AG04449 (cell line): ENCODE results near the gene RPL38.

Experiments used
- CTCF ChIA-PET: fragments of 350-600 bp; formaldehyde crosslinking; extraction: SDS; loops from one replicate; lab custom pipeline; 2021; ENCODE audit warnings: antibody characterized with exemption; lab: Yijun Ruan, JAX
- POLR2A ChIA-PET: fragments of 400-600, 350-600 bp; formaldehyde crosslinking; extraction: SDS; loops from one replicate; lab custom pipeline; 2020; ENCODE audit warnings: antibody characterized with exemption, inconsistent platforms; lab: Yijun Ruan, JAX
- DNase-seq: peaks from one replicate; pipeline ENCODE4 v3.0.0-alpha.2; 2010; ENCODE audit warnings: low read depth, low spot score
- H3K4me3 ChIP-seq: 2 replicates; pipeline ENCODE4 v1.5.1; 2011; ENCODE audit warnings: low read depth, mild to moderate bottlenecking, control low read depth, low read length
- TF ChIP-seq, protein P1 (sequence below): IDR thresholded peaks from one replicate; pipeline ENCODE4 v1.5.1; 2011; ENCODE audit warnings: mild to moderate bottlenecking, moderate library complexity, low read length, control low read depth, inconsistent platforms; ENCODE audit not compliant: insufficient read depth; ENCODE audit errors: missing control alignments

Gene RPL38

DNA sequence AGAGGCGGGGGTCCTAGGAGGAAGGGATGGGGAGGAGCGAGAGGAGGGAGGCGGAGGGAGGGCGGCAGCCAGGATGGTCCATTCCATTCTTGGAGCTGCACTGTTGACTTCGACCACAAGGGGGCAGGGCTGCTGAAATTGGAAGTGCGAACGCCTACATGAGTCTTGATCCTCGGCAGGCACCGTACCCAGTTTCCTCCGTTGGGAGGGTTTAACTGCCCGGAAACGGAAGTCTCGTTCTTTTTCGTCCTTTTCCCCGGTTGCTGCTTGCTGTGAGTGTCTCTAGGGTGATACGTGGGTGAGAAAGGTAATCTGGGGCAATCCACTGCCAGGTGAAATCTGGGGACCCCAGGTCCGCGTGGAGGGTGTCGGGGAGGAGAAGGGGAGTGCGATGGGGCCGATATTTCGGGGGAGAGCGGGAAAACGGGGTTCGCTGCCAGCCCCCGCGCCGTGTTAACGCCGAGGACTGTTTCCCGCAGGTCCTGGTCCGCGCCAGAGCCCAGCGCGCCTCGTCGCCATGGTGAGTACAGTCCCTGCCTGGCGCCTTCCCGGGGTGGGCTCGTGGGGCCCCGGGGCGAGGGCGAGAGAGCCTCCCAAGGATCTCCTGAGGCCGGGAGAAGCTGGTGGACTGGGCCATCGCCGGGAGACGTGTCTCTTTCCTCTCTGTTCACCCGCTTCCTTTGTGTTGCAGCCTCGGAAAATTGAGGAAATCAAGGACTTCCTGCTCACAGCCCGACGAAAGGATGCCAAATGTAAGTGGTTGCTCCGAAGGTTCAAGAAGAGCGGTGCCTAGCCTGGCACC, at the start of gene RPL38:
Gene RPL38, plus strand, starts transcription at position 240 of the 802 bp plus-strand sequence. Its CDS starts 278 bp downstream, at position 518.
- H3K4me3 ChIP-seq: peak within 1 kb of the TSS; percentile 97
- DNase-seq: peak; percentile 85
- TF ChIP-seq, protein P1, sequence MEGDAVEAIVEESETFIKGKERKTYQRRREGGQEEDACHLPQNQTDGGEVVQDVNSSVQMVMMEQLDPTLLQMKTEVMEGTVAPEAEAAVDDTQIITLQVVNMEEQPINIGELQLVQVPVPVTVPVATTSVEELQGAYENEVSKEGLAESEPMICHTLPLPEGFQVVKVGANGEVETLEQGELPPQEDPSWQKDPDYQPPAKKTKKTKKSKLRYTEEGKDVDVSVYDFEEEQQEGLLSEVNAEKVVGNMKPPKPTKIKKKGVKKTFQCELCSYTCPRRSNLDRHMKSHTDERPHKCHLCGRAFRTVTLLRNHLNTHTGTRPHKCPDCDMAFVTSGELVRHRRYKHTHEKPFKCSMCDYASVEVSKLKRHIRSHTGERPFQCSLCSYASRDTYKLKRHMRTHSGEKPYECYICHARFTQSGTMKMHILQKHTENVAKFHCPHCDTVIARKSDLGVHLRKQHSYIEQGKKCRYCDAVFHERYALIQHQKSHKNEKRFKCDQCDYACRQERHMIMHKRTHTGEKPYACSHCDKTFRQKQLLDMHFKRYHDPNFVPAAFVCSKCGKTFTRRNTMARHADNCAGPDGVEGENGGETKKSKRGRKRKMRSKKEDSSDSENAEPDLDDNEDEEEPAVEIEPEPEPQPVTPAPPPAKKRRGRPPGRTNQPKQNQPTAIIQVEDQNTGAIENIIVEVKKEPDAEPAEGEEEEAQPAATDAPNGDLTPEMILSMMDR: peak; percentile 99
- CTCF ChIA-PET: interaction anchor here (0.7 to 8.7 kb wide), 14 partner anchors 10 to 774 kb away, joined by 3 to 138 read pairs (median 3); partner anchors contain the start of gene TTYH2
- POLR2A ChIA-PET: interaction anchor here (0.6 to 2.6 kb wide), 5 partner anchors 8 to 972 kb away, joined by 3 to 16 read pairs (median 3); partner anchors contain the start of gene TTYH2

DNA sequence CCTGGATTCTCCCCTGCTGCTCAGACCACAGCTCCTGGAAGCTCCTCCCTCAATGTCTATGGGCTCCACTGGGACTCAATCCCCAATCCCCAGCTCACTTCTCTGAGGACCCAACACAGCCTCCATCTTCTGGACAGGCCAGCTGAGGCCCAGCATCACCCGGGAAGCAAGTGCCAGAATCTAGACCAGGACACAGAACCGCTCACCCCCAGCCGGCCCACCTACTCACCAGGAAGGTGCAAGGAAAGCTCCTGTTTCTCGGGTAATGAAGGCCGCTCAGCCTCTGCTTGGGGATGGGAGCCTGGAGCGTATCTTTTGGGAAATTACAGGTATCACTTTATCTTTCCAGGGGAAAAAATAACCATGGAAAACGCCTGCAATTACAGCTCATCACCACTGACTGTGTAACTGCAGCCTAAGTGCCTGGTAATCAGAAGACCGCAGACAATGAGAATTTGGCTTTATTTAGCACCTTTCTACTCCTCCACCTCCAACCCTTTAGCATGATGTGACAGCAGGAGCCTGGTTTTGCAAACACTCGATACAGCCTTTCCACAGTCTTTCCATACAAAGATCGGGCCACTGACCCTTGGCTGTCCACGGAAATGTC, 49.6 kb upstream of the RPL38 start:
- ChIA-PET POLR2A (no interaction called here), CTCF (interaction anchor here (2.0 kb wide), 1 partner anchor 46 kb away, joined by 5 read pairs; no protein-coding TSS in a partner anchor)
- TF ChIP-seq, protein P1: no peak
- H3K4me3 ChIP-seq: no peak overlapping the region
- no peak for DNase-seq

DNA sequence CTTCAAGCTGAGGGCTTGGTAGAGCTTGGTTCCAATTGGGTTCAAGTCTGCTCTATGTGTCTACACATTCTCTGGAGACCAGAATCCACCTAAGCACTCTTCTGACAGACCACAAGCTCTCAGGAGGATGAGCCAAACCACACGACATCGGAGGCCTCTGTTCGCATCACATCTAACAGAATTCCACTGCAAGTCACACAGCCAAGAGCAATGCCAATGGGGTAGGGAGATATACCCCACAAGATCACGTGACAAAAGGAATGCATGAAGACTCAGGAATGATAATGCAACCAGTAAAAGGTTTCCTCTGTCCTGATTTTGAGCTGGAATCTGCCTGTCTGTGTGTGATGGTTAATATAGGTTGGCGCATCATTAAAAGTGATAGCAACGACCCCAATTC, 46.6 kb upstream of the RPL38 start:
- H3K4me3 ChIP-seq: no peak overlapping the region
- DNase-seq: no peak
- TF ChIP-seq, protein P1: no peak
- CTCF ChIA-PET: no interaction called here
- POLR2A ChIA-PET: no interaction called here

DNA sequence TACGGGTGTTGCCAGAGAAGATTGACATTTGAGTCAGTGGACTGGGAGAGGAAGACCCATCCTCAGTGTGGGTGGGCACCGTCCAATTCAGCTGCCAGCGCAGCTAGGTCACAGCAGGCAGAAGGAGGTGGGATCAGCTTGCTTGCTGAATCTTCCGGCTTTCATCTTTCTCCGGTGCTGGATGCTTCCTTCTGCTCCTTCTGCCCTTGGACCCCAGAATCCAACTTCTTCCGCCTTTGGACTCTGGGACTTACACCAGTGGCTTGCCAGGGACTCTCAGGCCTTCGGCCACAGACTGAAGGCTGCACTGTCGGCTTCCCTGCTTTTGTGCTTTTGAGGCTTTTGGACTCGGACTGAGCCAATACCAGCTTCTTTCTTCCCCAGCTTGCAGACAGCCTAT, 46.1 kb upstream of the RPL38 start:
- H3K4me3 ChIP-seq: no peak overlapping the region
- TF ChIP-seq, protein P1: no peak
- CTCF ChIA-PET: no interaction called here
- DNase-seq: no peak
- POLR2A ChIA-PET: no interaction called here

DNA sequence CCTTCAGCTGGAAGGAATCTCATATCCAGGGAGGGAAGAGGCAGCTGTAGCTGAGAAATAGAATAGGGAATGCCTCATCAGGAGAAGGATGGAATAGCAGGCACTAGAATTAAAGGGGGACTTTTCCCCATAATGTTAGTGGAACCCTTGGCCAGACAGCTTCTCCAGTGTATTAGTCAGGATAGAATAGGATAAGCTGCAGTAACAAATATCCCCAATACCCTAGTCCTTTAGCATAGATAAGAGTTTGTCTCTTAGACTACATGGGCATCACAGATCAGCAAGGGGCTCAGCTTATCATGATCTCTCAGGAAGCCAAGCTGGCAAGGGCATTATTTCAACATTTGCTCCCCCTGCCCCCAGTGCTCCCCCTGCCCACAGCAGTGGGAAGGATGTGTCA, 44.7 kb upstream of the RPL38 start:
- H3K4me3 ChIP-seq: no peak overlapping the region
- TF ChIP-seq, protein P1: no peak
- DNase-seq: no peak
- POLR2A ChIA-PET: no interaction called here
- CTCF ChIA-PET: no interaction called here

DNA sequence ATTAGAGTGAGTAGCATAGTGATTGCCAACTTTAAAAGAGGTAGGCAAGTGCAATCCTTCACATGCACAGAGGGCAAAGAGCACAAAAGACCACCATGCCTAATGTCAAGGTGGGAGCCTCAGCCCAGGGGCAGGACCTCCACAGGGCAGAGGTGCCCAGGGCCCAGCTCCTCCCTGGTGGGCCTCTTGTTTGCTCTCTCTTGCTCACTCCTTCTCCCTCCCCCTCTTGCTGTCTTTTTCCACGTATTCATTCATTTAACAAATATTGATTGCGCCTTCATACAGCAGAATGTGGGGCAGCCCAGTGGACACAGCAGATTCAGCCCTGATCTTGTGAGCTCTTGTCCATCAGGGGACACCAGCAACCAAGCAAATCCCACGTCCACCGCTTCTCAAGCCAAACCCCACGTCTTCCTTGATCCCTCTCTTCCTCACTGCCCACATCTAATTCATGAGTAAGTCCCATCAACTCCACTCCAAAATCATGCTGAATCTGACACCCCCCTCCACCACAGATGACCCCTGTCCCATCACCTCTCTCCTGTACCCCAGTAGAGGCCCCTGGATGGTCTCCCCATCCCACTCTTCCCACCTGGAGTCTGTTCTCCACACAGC, 44.1 kb upstream of the RPL38 start:
- POLR2A ChIA-PET: no interaction called here
- DNase-seq: no peak
- H3K4me3 ChIP-seq: no peak overlapping the region
- TF ChIP-seq, protein P1: no peak
- CTCF ChIA-PET: no interaction called here
